GM12864 (cell line): Measurements from ENCODE around the gene PFDN5.
A peak's percentile ranks its signal among the peaks of the same experiment; 100 is the strongest.

ENCODE experiments used
- DNase-seq: peaks from one replicate; pipeline ENCODE4 v3.0.0-alpha.2; 2011; ENCODE audit warnings: low read depth
- H3K4me3 ChIP-seq: 2 replicates; pipeline ENCODE4 v1.5.1; 2011; ENCODE audit warnings: mild to moderate bottlenecking, low read depth, low read length, control low read depth
- TF ChIP-seq, protein P1 (sequence below): IDR thresholded peaks from 2 replicates; pipeline ENCODE4 v1.5.1; 2011; ENCODE audit warnings: low read depth, mild to moderate bottlenecking, moderate library complexity, low read length, control low read depth, inconsistent platforms; ENCODE audit errors: missing control alignments

The PFDN5 gene

DNA sequence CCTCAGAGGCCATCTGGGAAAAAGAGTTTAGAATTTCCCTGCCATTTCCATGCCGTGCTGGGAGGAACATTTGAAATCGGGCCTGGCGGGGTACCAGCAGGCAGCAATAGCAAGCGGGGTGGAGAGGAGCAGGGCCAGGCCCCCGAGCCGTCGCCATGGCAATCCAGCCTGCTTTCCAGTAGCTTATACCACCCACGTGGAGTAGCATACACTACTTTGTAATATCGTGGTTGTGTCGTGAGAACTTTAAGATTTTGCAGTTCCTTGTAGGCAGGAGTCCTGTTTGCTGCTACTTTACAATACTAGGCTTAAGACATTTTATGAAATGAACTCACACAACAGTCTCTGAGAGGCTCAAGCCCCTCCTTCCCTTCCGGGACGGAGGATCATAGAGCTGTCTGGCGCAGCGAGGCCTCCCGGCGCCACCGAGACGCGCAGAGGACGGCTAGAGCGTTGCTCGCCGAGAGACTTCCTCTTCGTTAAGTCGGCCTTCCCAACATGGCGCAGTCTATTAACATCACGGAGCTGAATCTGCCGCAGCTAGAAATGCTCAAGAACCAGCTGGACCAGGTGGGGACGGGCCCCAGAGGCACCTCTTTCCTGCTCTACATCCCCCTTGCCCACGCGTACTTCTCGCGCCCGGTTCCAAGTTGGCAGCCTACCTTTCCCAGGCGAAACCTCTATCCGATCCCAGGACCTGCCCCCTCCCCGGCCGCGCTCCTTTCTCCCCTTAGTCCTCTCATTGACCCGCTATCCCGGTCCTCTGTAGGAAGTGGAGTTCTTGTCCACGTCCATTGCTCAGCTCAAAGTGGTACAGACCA is at the start of gene PFDN5:
PFDN5 (plus strand) TSS at position 473 of the 821 bp plus-strand sequence; CDS start at position 499, 26 bp downstream.
- TF ChIP-seq, protein P1, sequence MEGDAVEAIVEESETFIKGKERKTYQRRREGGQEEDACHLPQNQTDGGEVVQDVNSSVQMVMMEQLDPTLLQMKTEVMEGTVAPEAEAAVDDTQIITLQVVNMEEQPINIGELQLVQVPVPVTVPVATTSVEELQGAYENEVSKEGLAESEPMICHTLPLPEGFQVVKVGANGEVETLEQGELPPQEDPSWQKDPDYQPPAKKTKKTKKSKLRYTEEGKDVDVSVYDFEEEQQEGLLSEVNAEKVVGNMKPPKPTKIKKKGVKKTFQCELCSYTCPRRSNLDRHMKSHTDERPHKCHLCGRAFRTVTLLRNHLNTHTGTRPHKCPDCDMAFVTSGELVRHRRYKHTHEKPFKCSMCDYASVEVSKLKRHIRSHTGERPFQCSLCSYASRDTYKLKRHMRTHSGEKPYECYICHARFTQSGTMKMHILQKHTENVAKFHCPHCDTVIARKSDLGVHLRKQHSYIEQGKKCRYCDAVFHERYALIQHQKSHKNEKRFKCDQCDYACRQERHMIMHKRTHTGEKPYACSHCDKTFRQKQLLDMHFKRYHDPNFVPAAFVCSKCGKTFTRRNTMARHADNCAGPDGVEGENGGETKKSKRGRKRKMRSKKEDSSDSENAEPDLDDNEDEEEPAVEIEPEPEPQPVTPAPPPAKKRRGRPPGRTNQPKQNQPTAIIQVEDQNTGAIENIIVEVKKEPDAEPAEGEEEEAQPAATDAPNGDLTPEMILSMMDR, result no peak
- peak; percentile 77 for DNase-seq
- peak within 1 kb of the TSS; percentile 74 for H3K4me3 ChIP-seq

DNA sequence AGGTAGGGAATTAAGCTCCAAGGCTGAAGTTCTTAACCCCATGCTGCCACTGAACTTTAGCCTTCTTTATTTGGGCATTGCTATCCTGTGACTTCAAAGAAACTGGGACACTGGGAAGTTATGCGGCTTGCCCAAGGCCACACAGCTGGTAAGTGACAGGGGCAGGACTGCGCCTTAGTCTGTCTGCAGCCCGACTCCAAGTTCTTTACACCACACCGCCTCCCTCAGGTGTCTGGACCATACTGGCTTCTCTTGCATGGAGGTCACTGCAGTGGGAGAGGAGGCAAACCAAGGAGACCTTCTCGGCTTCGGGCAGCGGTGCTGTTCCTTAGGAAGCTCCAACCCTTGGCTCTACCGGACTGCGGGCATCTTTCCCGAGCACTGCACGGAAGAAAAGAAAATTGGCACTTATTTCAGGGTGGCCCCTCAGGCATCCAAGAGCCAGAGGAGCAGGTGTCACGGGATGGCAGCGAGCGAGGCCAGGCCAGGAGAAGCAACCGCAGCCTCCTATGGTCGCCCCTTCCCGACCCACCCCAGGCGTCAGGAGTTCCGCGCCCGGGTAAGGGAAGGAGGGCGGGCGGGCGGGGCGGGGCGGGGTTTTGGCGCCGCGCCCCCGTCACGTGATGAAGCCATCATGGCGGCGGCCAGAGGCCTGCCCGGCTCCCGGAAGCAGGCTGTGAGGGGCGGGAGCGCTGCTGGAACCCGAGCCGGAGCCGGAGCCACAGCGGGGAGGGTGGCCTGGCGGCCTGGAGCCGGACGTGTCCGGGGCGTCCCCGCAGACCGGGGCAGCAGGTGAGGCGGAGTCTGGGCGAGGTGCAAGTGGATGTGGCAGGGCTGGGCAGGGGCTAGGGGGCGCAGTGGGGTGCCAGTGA is 43.6 kb upstream of the PFDN5 start:
- TF ChIP-seq, protein P1, result peak; percentile 47
- DNase-seq, result no peak
- peak overlapping the region; percentile 78 for H3K4me3 ChIP-seq

DNA sequence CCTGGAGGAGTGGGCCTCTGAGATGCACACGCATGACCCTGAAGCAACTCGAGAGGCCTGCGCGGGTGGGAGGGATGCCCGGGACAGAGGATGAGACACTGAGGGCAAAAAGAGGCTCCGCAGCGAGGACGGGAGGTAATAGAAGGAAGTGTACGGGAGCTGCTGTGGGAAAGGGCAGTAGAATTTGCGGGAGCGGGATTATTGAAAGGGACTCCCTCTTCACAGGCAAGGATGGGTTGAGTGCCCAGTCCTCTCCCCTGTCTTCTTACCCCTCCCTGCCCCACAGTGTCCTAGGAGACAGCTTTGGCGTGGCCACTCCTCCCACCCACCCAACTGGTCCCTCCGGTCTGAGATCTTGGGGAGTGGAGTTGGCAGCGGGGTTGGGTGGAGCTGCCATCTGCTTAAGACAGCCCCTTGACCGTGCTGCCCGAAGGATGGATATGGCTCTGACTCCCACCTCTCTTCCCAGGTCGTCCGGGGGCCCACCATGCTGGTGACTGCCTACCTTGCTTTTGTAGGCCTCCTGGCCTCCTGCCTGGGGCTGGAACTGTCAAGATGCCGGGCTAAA is 42.9 kb upstream of the PFDN5 start:
- peak overlapping the region; percentile 78 for H3K4me3 ChIP-seq
- no peak for DNase-seq
- TF ChIP-seq, protein P1, result no peak

DNA sequence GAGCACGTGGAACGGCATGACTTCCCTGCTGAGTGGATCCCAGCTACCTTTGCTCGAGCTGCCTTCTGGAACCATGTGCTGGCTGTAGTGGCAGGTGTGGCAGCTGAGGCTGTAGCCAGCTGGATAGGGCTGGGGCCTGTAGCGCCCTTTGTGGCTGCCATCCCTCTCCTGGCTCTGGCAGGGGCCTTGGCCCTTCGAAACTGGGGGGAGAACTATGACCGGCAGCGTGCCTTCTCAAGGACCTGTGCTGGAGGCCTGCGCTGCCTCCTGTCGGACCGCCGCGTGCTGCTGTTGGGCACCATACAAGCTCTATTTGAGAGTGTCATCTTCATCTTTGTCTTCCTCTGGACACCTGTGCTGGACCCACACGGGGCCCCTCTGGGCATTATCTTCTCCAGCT is 42.0 kb upstream of the PFDN5 start:
- H3K4me3 ChIP-seq, result peak overlapping the region; percentile 78
- no peak for DNase-seq
- TF ChIP-seq, protein P1, result no peak

DNA sequence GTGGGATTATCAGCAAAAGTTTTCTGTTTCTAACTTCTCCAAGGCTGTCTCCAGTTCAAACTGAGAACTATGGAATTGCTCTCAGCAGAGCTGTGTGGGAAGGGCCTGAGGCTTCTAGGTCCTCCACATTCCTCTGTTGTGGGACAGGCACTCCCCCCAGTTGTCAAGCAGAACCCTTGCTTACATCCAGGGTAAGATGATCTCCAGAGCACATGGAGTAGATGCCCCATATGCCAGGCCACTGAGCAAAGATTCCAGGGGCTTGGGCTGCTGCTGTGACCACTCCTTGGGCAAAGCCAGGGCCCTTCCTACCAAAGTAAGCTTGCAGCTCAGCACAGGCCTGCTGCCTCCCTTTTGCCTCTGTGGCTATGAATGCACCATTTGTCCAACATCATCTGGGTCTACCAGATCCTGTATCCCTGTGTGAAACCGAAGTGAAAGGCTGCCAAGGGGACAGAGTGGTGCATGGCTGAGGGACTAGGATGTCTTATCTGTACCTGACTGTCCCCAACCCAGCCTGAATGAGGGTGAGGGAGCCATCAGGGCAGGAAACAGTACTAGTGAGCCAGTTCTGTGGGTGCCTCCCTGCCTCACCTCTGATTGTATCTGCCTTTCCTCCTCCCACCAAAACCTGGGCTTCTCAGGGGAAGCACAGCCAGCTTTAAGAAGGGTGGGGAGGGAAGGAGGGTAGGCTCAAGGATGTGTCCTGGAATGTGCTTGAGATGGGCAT is 40.4 kb upstream of the PFDN5 start:
- no peak overlapping the region for H3K4me3 ChIP-seq
- no peak for DNase-seq

DNA sequence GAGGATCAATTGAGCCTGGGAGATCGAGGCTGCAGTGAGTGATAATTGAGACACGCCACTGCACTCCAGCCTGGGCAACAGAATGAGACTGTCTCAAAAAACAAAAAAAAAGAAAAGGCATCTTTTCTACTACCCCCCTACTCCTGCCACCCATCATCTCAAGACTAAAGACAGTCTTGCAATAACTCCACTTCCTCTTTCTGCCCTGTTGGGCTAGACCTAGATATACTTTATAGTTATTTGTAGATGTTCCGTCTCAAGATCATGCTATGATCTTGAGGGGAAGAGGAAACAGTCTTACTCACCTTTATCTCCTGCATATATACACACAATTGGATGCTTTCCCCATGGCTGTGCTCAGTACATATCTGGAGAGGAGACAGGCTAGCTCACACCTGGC is 39.3 kb upstream of the PFDN5 start:
- no peak overlapping the region for H3K4me3 ChIP-seq
- TF ChIP-seq, protein P1, result no peak
- DNase-seq, result peak; percentile 44

More for the DNA sequence above, 40.4 kb upstream of the PFDN5 start:
- TF ChIP-seq, protein P1, result no peak
